Hepatocyte (in vitro differentiated cells): Measurements from ENCODE around the gene PALLD. TPM values are rescaled to one million over a fixed set of nuclear protein-coding genes. Genes with fewer than 3 reads are reported as not detected.
A peak's percentile ranks its signal among the peaks of the same experiment; 100 is the strongest.

Experiments
- DNase-seq: peaks from one replicate; pipeline ENCODE4 v3.0.0-alpha.2; 2016; ENCODE audit warnings: low spot score
- H2AFZ ChIP-seq: fragments of 200-600 bp; sonication (generic); 2 replicates; pipeline ENCODE4 v1.6.0; 2016; ENCODE audit warnings: antibody characterized with exemption, mild to moderate bottlenecking
- H3K27ac ChIP-seq: fragments of 200-600 bp; sonication (generic); 2 replicates; pipeline ENCODE4 v1.5.1; 2016; ENCODE audit warnings: mild to moderate bottlenecking
- H3K27me3 ChIP-seq: fragments of 200-600 bp; sonication (generic); 2 replicates; pipeline ENCODE4 v1.6.1; 2016
- H3K36me3 ChIP-seq: fragments of 200-600 bp; sonication (generic); replicated peaks from 2 replicates; pipeline ENCODE4 v1.5.1; 2016; ENCODE audit warnings: low read depth; ENCODE audit not compliant: insufficient read depth
- H3K4me1 ChIP-seq: fragments of 200-600 bp; sonication (generic); 2 replicates; pipeline ENCODE4 v1.5.1; 2016; ENCODE audit warnings: mild to moderate bottlenecking, moderate library complexity; ENCODE audit not compliant: insufficient read depth
- H3K4me2 ChIP-seq: fragments of 200-600 bp; sonication (generic); 2 replicates; pipeline ENCODE4 v1.6.0; 2016
- H3K4me3 ChIP-seq: fragments of 200-600 bp; sonication (generic); 2 replicates; pipeline ENCODE4 v1.5.1; 2016; ENCODE audit warnings: mild to moderate bottlenecking
- H3K79me2 ChIP-seq: fragments of 200-600 bp; sonication (generic); 2 replicates; pipeline ENCODE4 v1.6.0; 2017; ENCODE audit warnings: mild to moderate bottlenecking
- H3K9me2 ChIP-seq: fragments of 200-600 bp; sonication (generic); replicated peaks from 2 replicates; pipeline ENCODE4 v1.6.0; 2017; ENCODE audit warnings: mild to moderate bottlenecking; ENCODE audit not compliant: insufficient read depth
- H3K9me3 ChIP-seq: fragments of 200-600 bp; sonication (generic); 2 replicates; pipeline ENCODE4 v1.5.1; 2016; ENCODE audit warnings: low read depth, mild to moderate bottlenecking
- H4K20me1 ChIP-seq: fragments of 200-600 bp; sonication (generic); 2 replicates; pipeline ENCODE4 v1.6.0; 2016; ENCODE audit warnings: mild to moderate bottlenecking; ENCODE audit not compliant: insufficient read depth, poor library complexity, severe bottlenecking
- EZH2 ChIP-seq: fragments of 200-600 bp; sonication (generic); IDR thresholded peaks from 2 replicates; pipeline ENCODE4 v1.6.1; 2016; ENCODE audit warnings: antibody characterized with exemption, mild to moderate bottlenecking, borderline replicate concordance
- EZH2phosphoT487 ChIP-seq: fragments of 200-600 bp; sonication (generic); IDR thresholded peaks from one replicate; pipeline ENCODE4 v1.6.1; 2018; ENCODE audit warnings: antibody characterized with exemption, mild to moderate bottlenecking, low read depth, moderate library complexity; ENCODE audit not compliant: unreplicated experiment, severe bottlenecking
- WGBS: methylation state at CpG from one replicate; pipeline ENCODE4 v1.1.6; 2016; ENCODE audit warnings: low lambda C conversion rate; ENCODE audit errors: missing lambda C conversion rate; 5-methylcytosine and 5-hydroxymethylcytosine counted together
- polyA plus RNA-seq: library from polyadenylated mRNA; unstranded; fragments of >200 nt; fragmentation: Nextera tagmentation; extraction: Ambion mirVana; gene quantifications from 2 replicates; pipeline ENCODE4 v1.2.1, GENCODE V29; 2016
- total RNA-seq: library from RNA; depleted of rRNA; stranded (reverse); fragments of >200 nt; gene quantifications from 2 replicates; pipeline ENCODE4 v1.2.3, GENCODE V29; 2014
- TF ChIP-seq, protein P1 (sequence below): fragments of 200-600 bp; sonication (generic); IDR thresholded peaks from 2 replicates; pipeline ENCODE4 v1.5.1; 2016; ENCODE audit warnings: antibody characterized with exemption, mild to moderate bottlenecking; ENCODE audit not compliant: poor library complexity

Gene PALLD
- total and polyA plus RNA-seq, 2 experiments from 2014 or later = 82.7 to 85.2 TPM

DNA sequence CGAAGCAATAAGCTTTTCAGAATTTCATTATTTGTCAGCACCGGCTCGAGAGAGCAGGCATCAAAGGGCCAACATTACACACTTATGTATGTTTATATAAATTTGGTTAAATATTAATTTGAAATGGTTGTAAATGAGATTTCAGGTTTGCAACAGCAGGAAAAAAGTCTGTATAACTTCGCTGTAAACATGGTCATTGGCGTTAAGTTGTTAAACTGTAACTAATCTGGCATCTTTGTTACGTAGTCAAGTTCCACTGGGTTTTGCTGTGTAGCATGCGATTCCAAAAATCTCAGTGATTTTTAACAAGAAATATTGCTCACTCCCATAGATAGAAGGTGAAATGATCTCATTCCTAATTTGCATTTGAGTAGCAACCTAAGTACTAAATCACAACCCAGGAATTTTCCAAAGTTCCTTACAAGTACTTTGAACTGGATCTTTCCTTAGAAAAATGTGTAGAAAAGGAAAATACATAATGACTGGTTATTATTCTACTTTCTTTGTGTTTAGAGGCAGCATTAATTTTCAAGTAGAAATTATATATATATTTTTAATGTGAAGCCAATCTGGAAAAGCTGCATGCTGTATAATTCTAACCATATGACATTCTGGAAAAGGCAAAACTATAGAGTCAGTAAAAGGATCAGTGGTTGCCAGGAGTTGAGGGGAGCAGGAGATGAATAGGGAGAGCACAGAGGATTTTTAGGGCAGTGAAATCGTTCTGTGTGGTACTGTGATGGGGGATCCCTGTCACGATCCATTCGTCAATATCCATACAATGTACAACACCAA lies 291.1 kb downstream of the PALLD start:
- H3K27me3 ChIP-seq = no peaks in the 10 kb centered on the region
- no peak overlapping the region for H3K4me3 ChIP-seq
- TF ChIP-seq EZH2phosphoT487 = no peak
- TF ChIP-seq EZH2 = no peak
- TF ChIP-seq, protein P1, sequence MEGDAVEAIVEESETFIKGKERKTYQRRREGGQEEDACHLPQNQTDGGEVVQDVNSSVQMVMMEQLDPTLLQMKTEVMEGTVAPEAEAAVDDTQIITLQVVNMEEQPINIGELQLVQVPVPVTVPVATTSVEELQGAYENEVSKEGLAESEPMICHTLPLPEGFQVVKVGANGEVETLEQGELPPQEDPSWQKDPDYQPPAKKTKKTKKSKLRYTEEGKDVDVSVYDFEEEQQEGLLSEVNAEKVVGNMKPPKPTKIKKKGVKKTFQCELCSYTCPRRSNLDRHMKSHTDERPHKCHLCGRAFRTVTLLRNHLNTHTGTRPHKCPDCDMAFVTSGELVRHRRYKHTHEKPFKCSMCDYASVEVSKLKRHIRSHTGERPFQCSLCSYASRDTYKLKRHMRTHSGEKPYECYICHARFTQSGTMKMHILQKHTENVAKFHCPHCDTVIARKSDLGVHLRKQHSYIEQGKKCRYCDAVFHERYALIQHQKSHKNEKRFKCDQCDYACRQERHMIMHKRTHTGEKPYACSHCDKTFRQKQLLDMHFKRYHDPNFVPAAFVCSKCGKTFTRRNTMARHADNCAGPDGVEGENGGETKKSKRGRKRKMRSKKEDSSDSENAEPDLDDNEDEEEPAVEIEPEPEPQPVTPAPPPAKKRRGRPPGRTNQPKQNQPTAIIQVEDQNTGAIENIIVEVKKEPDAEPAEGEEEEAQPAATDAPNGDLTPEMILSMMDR = no peak
- 78% methylated on average over 10 of the region's 10 CpGs for WGBS
- no peaks in the 10 kb centered on the region for H3K36me3 ChIP-seq
- no peaks in the 10 kb centered on the region for H3K4me1 ChIP-seq
- H3K4me2 ChIP-seq = peak overlapping the region; percentile 59
- H3K9me3 ChIP-seq = no peaks in the 10 kb centered on the region
- H3K27ac ChIP-seq = peak overlapping the region; percentile 8
- no peaks in the 10 kb centered on the region for H3K79me2 ChIP-seq
- no peak for DNase-seq
- no peaks in the 10 kb centered on the region for H4K20me1 ChIP-seq
- no peaks in the 10 kb centered on the region for H3K9me2 ChIP-seq
- H2AFZ ChIP-seq = no peak overlapping the region

DNA sequence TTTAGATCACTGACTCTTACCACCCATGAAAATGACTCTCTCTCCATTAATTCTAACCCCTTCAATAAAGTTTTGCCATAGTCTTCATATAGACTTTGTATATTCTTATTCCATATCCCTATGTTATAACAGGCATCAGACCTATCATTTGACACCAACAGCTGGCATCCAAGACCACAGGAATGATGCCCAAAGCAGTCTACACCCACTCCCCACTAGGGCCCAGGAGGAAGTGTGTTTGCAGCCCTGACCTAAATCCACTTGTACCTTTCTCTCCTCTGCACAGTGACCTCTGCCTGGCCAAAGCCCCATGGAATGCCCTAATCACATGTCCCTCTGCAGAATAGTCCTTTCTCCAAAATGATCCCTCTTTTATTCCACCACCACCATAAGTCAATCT lies 294.0 kb downstream of the PALLD start:
- no peaks in the 10 kb centered on the region for H4K20me1 ChIP-seq
- no peaks in the 10 kb centered on the region for H3K27me3 ChIP-seq
- H3K4me2 ChIP-seq = no peak overlapping the region
- no peaks in the 10 kb centered on the region for H3K79me2 ChIP-seq
- no peaks in the 10 kb centered on the region for H3K9me2 ChIP-seq
- H3K4me3 ChIP-seq = no peak overlapping the region
- DNase-seq = no peak
- no peak overlapping the region for H2AFZ ChIP-seq
- no peak overlapping the region for H3K27ac ChIP-seq
- TF ChIP-seq, protein P1 = no peak
- TF ChIP-seq EZH2 (no peak), EZH2phosphoT487 (no peak)
- H3K36me3 ChIP-seq = no peaks in the 10 kb centered on the region
- H3K9me3 ChIP-seq = no peaks in the 10 kb centered on the region
- peaks cover 4% of the 10 kb centered on the region for H3K4me1 ChIP-seq

DNA sequence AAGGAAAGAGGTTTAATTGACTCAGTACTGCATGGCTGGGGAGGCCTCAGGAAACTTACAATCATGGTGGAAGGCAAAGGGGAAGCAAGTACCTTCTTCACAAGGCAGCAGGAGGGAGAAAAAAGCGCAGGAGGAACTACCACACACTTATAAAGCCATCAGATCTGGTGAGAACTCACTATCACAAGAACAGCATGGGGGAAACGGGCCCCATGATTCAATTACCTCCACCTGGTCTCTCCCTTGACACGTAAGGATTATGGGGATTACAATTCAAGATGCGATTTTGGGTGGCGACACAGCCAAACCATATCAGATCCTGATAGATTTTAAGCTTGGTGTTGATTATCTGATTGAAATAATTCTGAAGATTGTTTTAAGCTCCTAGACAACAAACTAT lies 294.5 kb downstream of the PALLD start:
- no peaks in the 10 kb centered on the region for H3K27me3 ChIP-seq
- TF ChIP-seq EZH2 = no peak
- no peak for TF ChIP-seq EZH2phosphoT487
- TF ChIP-seq, protein P1 = no peak
- no peak for DNase-seq
- no peak overlapping the region for H2AFZ ChIP-seq
- no peak overlapping the region for H3K4me2 ChIP-seq
- H3K27ac ChIP-seq = no peak overlapping the region
- H3K9me3 ChIP-seq = no peaks in the 10 kb centered on the region
- no peaks in the 10 kb centered on the region for H3K36me3 ChIP-seq
- H3K79me2 ChIP-seq = no peaks in the 10 kb centered on the region
- no peaks in the 10 kb centered on the region for H3K9me2 ChIP-seq
- WGBS = 84% methylated on average over 5 of the region's 5 CpGs
- H4K20me1 ChIP-seq = no peaks in the 10 kb centered on the region
- H3K4me1 ChIP-seq = peaks cover 8% of the 10 kb centered on the region
- no peak overlapping the region for H3K4me3 ChIP-seq

DNA sequence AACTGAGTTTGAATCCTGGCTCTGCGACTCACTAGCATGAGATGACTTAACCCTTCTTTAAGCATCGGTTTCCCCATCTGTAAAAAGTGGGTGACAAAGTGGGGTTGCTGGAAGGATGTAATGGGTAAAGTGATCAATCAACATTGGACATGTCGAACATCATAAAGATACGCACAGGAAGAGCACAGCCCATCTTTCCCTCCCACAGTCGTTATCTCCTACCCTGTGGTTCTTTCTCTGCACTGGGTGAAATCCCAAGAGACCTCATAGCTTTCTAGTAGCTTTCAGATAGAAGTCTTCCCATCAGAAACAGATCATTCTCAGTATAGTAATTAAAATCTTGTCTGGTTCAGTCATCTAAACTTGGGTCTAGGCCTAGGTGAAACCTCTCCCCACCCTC lies 296.7 kb downstream of the PALLD start:
- 96% methylated on average over 5 of the region's 5 CpGs for WGBS
- no peak for DNase-seq
- TF ChIP-seq EZH2 = no peak
- H4K20me1 ChIP-seq = no peaks in the 10 kb centered on the region
- no peaks in the 10 kb centered on the region for H3K9me2 ChIP-seq
- no peak overlapping the region for H3K4me3 ChIP-seq
- H3K27ac ChIP-seq = no peak overlapping the region
- no peak overlapping the region for H3K4me2 ChIP-seq
- no peaks in the 10 kb centered on the region for H3K9me3 ChIP-seq
- H3K27me3 ChIP-seq = no peaks in the 10 kb centered on the region
- peaks cover 23% of the 10 kb centered on the region for H3K4me1 ChIP-seq
- no peak overlapping the region for H2AFZ ChIP-seq
- H3K79me2 ChIP-seq = no peaks in the 10 kb centered on the region
- H3K36me3 ChIP-seq = no peaks in the 10 kb centered on the region
